Activated CD8-positive, alpha-beta memory T cell treated with anti-CD3 and anti-CD28 coated beads for 1 hour (primary cell): ENCODE data around the gene PPP1R3G.

Experiments
- DNase-seq, 2 donors: peaks; one replicate each; pipeline ENCODE4 v3.0.0-alpha.2; 2020; ENCODE audit warnings: low read depth in 1 of 2; ENCODE audit errors: extremely low read depth in 1 of 2

PPP1R3G gene

DNA sequence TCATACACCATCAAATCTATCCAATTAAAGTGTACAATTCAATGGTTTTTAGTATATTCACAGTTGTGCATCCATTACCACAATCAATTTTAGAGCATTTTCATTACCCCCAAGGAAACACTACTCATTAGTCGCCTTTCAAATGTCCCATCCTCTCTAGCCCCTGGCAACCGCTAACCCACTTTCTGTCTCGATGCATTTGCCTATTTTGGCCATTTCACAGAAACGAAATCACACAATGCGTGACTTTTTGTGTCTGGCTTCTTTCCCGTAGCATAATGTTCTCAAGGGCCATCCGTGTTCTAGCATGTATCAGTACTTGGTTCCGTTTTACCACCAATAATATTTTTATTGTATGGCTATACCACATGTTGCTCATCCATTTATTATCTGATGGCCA, 51.7 kb downstream of the PPP1R3G start:
- DNase-seq: no peak
